ENCODE measurements around the gene MARCHF5.
"Not testable (repeated sequence)": the region's sequence is repeated elsewhere in the genome, so short reads cannot be mapped to it uniquely, and the experiment has no call there.

Gene MARCHF5

GRCh38 chr10:92342796-92343195 is 51.8 kb downstream of the MARCHF5 start:
- TF ChIP-seq TAF1 (IDR thresholded peaks at IDR 0.05; ENCODE audit: low read depth, low read length) (no peak), SPI1 (IDR thresholded peaks at IDR 0.05; ENCODE audit: low read depth, low read length) (no peak), POLR2A (IDR thresholded peaks at IDR 0.05; ENCODE audit: low read depth, low read length) (no peak)
- DNase-seq (ENCODE audit: insufficient read length, low spot score): no peak
- no peak for FAIRE-seq

- DNase-seq (ENCODE audit: insufficient read length, low spot score); FAIRE-seq: not testable (repeated sequence)
Measured at GRCh38 chr10:92345575-92345974, 54.6 kb downstream of the MARCHF5 start.

GRCh38 chr10:92347035-92347676 is 56.2 kb downstream of the MARCHF5 start:
- peak; percentile 28 for FAIRE-seq
- not testable (repeated sequence) for DNase-seq (ENCODE audit: insufficient read length, low spot score)

GRCh38 chr10:92350411-92350810 is 59.4 kb downstream of the MARCHF5 start:
- DNase-seq (ENCODE audit: insufficient read length, low spot score): no peak
- no peak for FAIRE-seq
- no peak for TF ChIP-seq POU2F2 (IDR thresholded peaks at IDR 0.05; ENCODE audit: low read depth, low read length)
- TF ChIP-seq TAF1 (IDR thresholded peaks at IDR 0.05; ENCODE audit: low read depth, low read length): no peak
- TF ChIP-seq POLR2AphosphoS5 (IDR thresholded peaks at IDR 0.05; ENCODE audit: low read depth, low read length): no peak
- TF ChIP-seq SPI1 (IDR thresholded peaks at IDR 0.05; ENCODE audit: low read depth, low read length): no peak
- TF ChIP-seq PAX5 (IDR thresholded peaks at IDR 0.05; ENCODE audit: insufficient read depth, low read length, severe bottlenecking): no peak
- no peak for TF ChIP-seq POLR2A (IDR thresholded peaks at IDR 0.05; ENCODE audit: low read depth, low read length)

GRCh38 chr10:92354587-92354986 is 63.6 kb downstream of the MARCHF5 start:
- TF ChIP-seq POLR2A (IDR thresholded peaks at IDR 0.05; ENCODE audit: low read depth, low read length) (no peak), SPI1 (IDR thresholded peaks at IDR 0.05; ENCODE audit: low read depth, low read length) (no peak), TAF1 (IDR thresholded peaks at IDR 0.05; ENCODE audit: low read depth, low read length) (no peak), PAX5 (IDR thresholded peaks at IDR 0.05; ENCODE audit: insufficient read depth, low read length, severe bottlenecking) (no peak), POU2F2 (IDR thresholded peaks at IDR 0.05; ENCODE audit: low read depth, low read length) (no peak), POLR2AphosphoS5 (IDR thresholded peaks at IDR 0.05; ENCODE audit: low read depth, low read length) (no peak)
- FAIRE-seq (no peak), DNase-seq (ENCODE audit: insufficient read length, low spot score) (no peak)

- no peak for FAIRE-seq
- TF ChIP-seq TAF1 (IDR thresholded peaks at IDR 0.05; ENCODE audit: low read depth, low read length) (no peak), PAX5 (IDR thresholded peaks at IDR 0.05; ENCODE audit: insufficient read depth, low read length, severe bottlenecking) (no peak), SPI1 (IDR thresholded peaks at IDR 0.05; ENCODE audit: low read depth, low read length) (no peak), POLR2A (IDR thresholded peaks at IDR 0.05; ENCODE audit: low read depth, low read length) (no peak), POLR2AphosphoS5 (IDR thresholded peaks at IDR 0.05; ENCODE audit: low read depth, low read length) (no peak), POU2F2 (IDR thresholded peaks at IDR 0.05; ENCODE audit: low read depth, low read length) (no peak)
- DNase-seq (ENCODE audit: insufficient read length, low spot score): no peak
Measured at GRCh38 chr10:92356041-92356440, 65.1 kb downstream of the MARCHF5 start.

GRCh38 chr10:92363498-92363897 is 72.5 kb downstream of the MARCHF5 start:
- FAIRE-seq: no peak
- no peak for DNase-seq (ENCODE audit: insufficient read length, low spot score)
- TF ChIP-seq TAF1 (IDR thresholded peaks at IDR 0.05; ENCODE audit: low read depth, low read length) (no peak), POLR2AphosphoS5 (IDR thresholded peaks at IDR 0.05; ENCODE audit: low read depth, low read length) (no peak)

- no peak for DNase-seq (ENCODE audit: insufficient read length, low spot score)
- FAIRE-seq: no peak
- TF ChIP-seq POU2F2 (IDR thresholded peaks at IDR 0.05; ENCODE audit: low read depth, low read length) (no peak), POLR2A (IDR thresholded peaks at IDR 0.05; ENCODE audit: low read depth, low read length) (no peak), POLR2AphosphoS5 (IDR thresholded peaks at IDR 0.05; ENCODE audit: low read depth, low read length) (no peak), PAX5 (IDR thresholded peaks at IDR 0.05; ENCODE audit: insufficient read depth, low read length, severe bottlenecking) (no peak), TAF1 (IDR thresholded peaks at IDR 0.05; ENCODE audit: low read depth, low read length) (no peak), SPI1 (IDR thresholded peaks at IDR 0.05; ENCODE audit: low read depth, low read length) (no peak)
Measured at GRCh38 chr10:92366412-92367021, 75.5 kb downstream of the MARCHF5 start.

GRCh38 chr10:92377962-92378361 is 87.0 kb downstream of the MARCHF5 start:
- no peak for DNase-seq (ENCODE audit: insufficient read length, low spot score)
- no peak for FAIRE-seq
- TF ChIP-seq TAF1 (IDR thresholded peaks at IDR 0.05; ENCODE audit: low read depth, low read length): no peak
- no peak for TF ChIP-seq POLR2AphosphoS5 (IDR thresholded peaks at IDR 0.05; ENCODE audit: low read depth, low read length)
- TF ChIP-seq POLR2A (IDR thresholded peaks at IDR 0.05; ENCODE audit: low read depth, low read length): no peak
- no peak for TF ChIP-seq SPI1 (IDR thresholded peaks at IDR 0.05; ENCODE audit: low read depth, low read length)
- TF ChIP-seq POU2F2 (IDR thresholded peaks at IDR 0.05; ENCODE audit: low read depth, low read length): no peak
- no peak for TF ChIP-seq PAX5 (IDR thresholded peaks at IDR 0.05; ENCODE audit: insufficient read depth, low read length, severe bottlenecking)

- no peak for DNase-seq (ENCODE audit: insufficient read length, low spot score)
- no peak for TF ChIP-seq SPI1 (IDR thresholded peaks at IDR 0.05; ENCODE audit: low read depth, low read length)
- no peak for TF ChIP-seq PAX5 (IDR thresholded peaks at IDR 0.05; ENCODE audit: insufficient read depth, low read length, severe bottlenecking)
- no peak for TF ChIP-seq POLR2A (IDR thresholded peaks at IDR 0.05; ENCODE audit: low read depth, low read length)
- TF ChIP-seq TAF1 (IDR thresholded peaks at IDR 0.05; ENCODE audit: low read depth, low read length): no peak
- FAIRE-seq: no peak
Measured at GRCh38 chr10:92381543-92381954, 90.6 kb downstream of the MARCHF5 start.

- no peak for TF ChIP-seq POU2F2 (IDR thresholded peaks at IDR 0.05; ENCODE audit: low read depth, low read length)
- TF ChIP-seq PAX5 (IDR thresholded peaks at IDR 0.05; ENCODE audit: insufficient read depth, low read length, severe bottlenecking): no peak
- TF ChIP-seq SPI1 (IDR thresholded peaks at IDR 0.05; ENCODE audit: low read depth, low read length): no peak
- no peak for TF ChIP-seq POLR2AphosphoS5 (IDR thresholded peaks at IDR 0.05; ENCODE audit: low read depth, low read length)
- TF ChIP-seq TAF1 (IDR thresholded peaks at IDR 0.05; ENCODE audit: low read depth, low read length): no peak
- no peak for TF ChIP-seq POLR2A (IDR thresholded peaks at IDR 0.05; ENCODE audit: low read depth, low read length)
- FAIRE-seq: no peak
Measured at GRCh38 chr10:92382631-92383030, 91.7 kb downstream of the MARCHF5 start.

More at GRCh38 chr10:92382631-92383030, 91.7 kb downstream of the MARCHF5 start:
- no peak for DNase-seq (ENCODE audit: insufficient read length, low spot score)

Data from GM12891 (cell line).